OCI-LY3 (cell line): ENCODE results near the gene TAF4.

Source experiments
- CTCF ChIP-seq: fragments of 200-600, 300-600 bp; sonication (generic); IDR thresholded peaks from 2 replicates; pipeline ENCODE4 v1.5.1; 2014; ENCODE audit warnings: antibody characterized with exemption, low read length, low read depth
- EZH2phosphoT487 ChIP-seq: fragments of 200-600 bp; shearing (Covaris generic); IDR thresholded peaks from 2 replicates; pipeline ENCODE4 v1.6.1; 2018; ENCODE audit warnings: antibody characterized with exemption, mixed run types, low read depth

- no peak for TF ChIP-seq EZH2phosphoT487
- TF ChIP-seq CTCF = no peak
Measured at GRCh38 chr20:61938839-61939690, 126.6 kb downstream of the TAF4 start.
